K562 (cell line): ENCODE results near the gene PBX4. TPM values are rescaled to one million over a fixed set of nuclear protein-coding genes. Genes with fewer than 3 reads are reported as not detected.
A peak's percentile ranks its signal among the peaks of the same experiment; 100 is the strongest.

Experiments used
- ATAC-seq: fragments of 200-7000 bp; cut with Tn5 transposase; 3 replicates; pipeline ENCODE4 v1.9.1; 2020; ENCODE audit warnings: moderate library complexity
- BruUV-seq: library from RNA; stranded (reverse); fragments of 400-500 nt; replicated peaks from 2 replicates; lab custom pipeline; 2021; lab: Mats Ljungman, UMichigan
- CTCF ChIA-PET: fragments of 300-600 bp; formaldehyde crosslinking; extraction: SDS; loops from one replicate; lab custom pipeline; 2021; ENCODE audit warnings: low intra/inter-chr PET ratio; lab: Yijun Ruan, JAX
- POLR2A ChIA-PET: fragments of 300-600, 350-650 bp; sonication (Branson Sonifier 250); formaldehyde crosslinking; extraction: SDS; loops from one replicate; lab custom pipeline; 2021; ENCODE audit warnings: antibody characterized with exemption, inconsistent platforms; lab: Yijun Ruan, JAX
- DNase-seq, 4 experiments: peaks; one replicate each; pipeline versions ENCODE4 v3.0.0 to v3.0.0-alpha.2; 2011 to 2018; ENCODE audit warnings: low spot score in 3 of 4, mixed read lengths in 3 of 4; ENCODE audit errors: extremely low read depth in 1 of 4
- FAIRE-seq: peaks from 2 replicates; lab custom pipeline; 2011; peaks lifted over from hg19 to GRCh38; lab: Jason Lieb, UNC
- H2AFZ ChIP-seq: 2 replicates; pipeline ENCODE4 v1.6.0; 2011; ENCODE audit warnings: low read depth, low read length, control low read depth, inconsistent platforms
- H3K27ac ChIP-seq: fragments of 200-600 bp; 3 replicates; pipeline ENCODE4 v1.8.0; 2011; ENCODE audit warnings: low read depth, mild to moderate bottlenecking, control low read depth, inconsistent platforms, low read length, moderate library complexity, mixed read lengths; ENCODE audit errors: extremely low read depth
- H3K27me3 ChIP-seq, 2 experiments: fragments of 300-600 bp in 1 of 2; 2 replicates in 1 of 2; 3 replicates in 1 of 2; pipeline versions ENCODE4 v1.6.0 to v1.8.0; 2011; ENCODE audit warnings: inconsistent platforms in 2 of 2, low read length in 2 of 2, mild to moderate bottlenecking in 1 of 2, mixed read lengths in 1 of 2, moderate library complexity in 1 of 2; ENCODE audit not compliant: control insufficient read depth in 2 of 2, insufficient read depth in 2 of 2
- H3K36me3 ChIP-seq: fragments of 300-600 bp; 3 replicates; pipeline ENCODE4 v1.8.0; 2011; ENCODE audit warnings: mild to moderate bottlenecking, low read length, inconsistent platforms; ENCODE audit not compliant: control insufficient read depth, insufficient read depth
- H3K4me1 ChIP-seq, 2 experiments: fragments of 200-600 bp in 1 of 2; replicated peaks in 1 of 2; 2 replicates in 1 of 2; 3 replicates in 1 of 2; pipeline versions ENCODE4 v1.5.1 to v1.8.0; 2011; ENCODE audit warnings: inconsistent platforms in 2 of 2, low read length in 2 of 2, mild to moderate bottlenecking in 1 of 2, mixed read lengths in 1 of 2, moderate library complexity in 1 of 2; ENCODE audit not compliant: control insufficient read depth in 2 of 2, insufficient read depth in 2 of 2
- H3K4me2 ChIP-seq: 2 replicates; pipeline ENCODE4 v1.6.1; 2011; ENCODE audit warnings: low read length, control low read depth, inconsistent platforms, mixed read lengths; ENCODE audit not compliant: insufficient read depth
- H3K4me3 ChIP-seq: fragments of 200-600 bp; sonication (generic), shearing (Covaris generic); 2 replicates; pipeline ENCODE4 v1.5.1; 2016; ENCODE audit warnings: control low read depth, inconsistent platforms
- H3K79me2 ChIP-seq: fragments of 200-600 bp; 3 replicates; pipeline ENCODE4 v1.8.0; 2011; ENCODE audit warnings: low read length, inconsistent platforms; ENCODE audit not compliant: control insufficient read depth, insufficient read depth
- H3K9ac ChIP-seq, 2 experiments: 2 replicates each; pipeline versions ENCODE4 v1.6.0 to v1.6.1; 2011; ENCODE audit warnings: low read depth in 2 of 2, low read length in 2 of 2, control low read depth in 1 of 2, inconsistent platforms in 1 of 2, mild to moderate bottlenecking in 1 of 2, mixed read lengths in 1 of 2; ENCODE audit not compliant: insufficient read depth in 1 of 2
- H3K9me1 ChIP-seq: one replicate; pipeline ENCODE4 v1.6.0; 2011; ENCODE audit warnings: inconsistent platforms, mild to moderate bottlenecking, low read length, moderate library complexity; ENCODE audit not compliant: control insufficient read depth, insufficient read depth
- H3K9me3 ChIP-seq: replicated peaks from 2 replicates; pipeline ENCODE4 v1.5.1; 2011; ENCODE audit warnings: low read depth, low read length, inconsistent platforms; ENCODE audit not compliant: control insufficient read depth, insufficient read depth
- H4K20me1 ChIP-seq: replicated peaks from 2 replicates; pipeline ENCODE4 v1.6.1; 2011; ENCODE audit warnings: low read length, inconsistent platforms, mixed read lengths; ENCODE audit not compliant: control insufficient read depth, insufficient read depth
- E4F1 ChIP-seq: fragments of 250-450 bp; sonication (Bioruptor Pico); IDR thresholded peaks from 2 replicates; pipeline ENCODE4 v1.5.0; 2021; ENCODE audit warnings: mild to moderate bottlenecking, borderline replicate concordance
- POLR2G ChIP-seq: fragments of 200-400 bp; formaldehyde crosslinking; IDR thresholded peaks from 2 replicates; pipeline ENCODE4 v1.6.1; 2017; ENCODE audit warnings: low read depth, mild to moderate bottlenecking, antibody characterized with exemption, low read length, moderate library complexity
- ZC3H4 ChIP-seq: sonication (generic); formaldehyde crosslinking; IDR thresholded peaks from 2 replicates; pipeline ENCODE4 v1.9.0; 2021; ENCODE audit warnings: missing genetic modification reagents, borderline replicate concordance
- WGBS: fragments of 100-300 bp; shearing (Covaris generic); methylation state at CpG from one replicate; pipeline ENCODE4 v1.1.6; 2016; ENCODE audit warnings: low coverage, mixed read lengths; ENCODE audit not compliant: insufficient coverage; ENCODE audit errors: missing lambda C conversion rate; 5-methylcytosine and 5-hydroxymethylcytosine counted together
- in situ Hi-C: fragments of 300-500 bp; cut with MboI; formaldehyde crosslinking; loops from 4 replicates; pipeline ENCODE4 v1.15.0; 2018; ENCODE audit warnings: inconsistent platforms, mixed read lengths
- intact Hi-C: fragments of 100-400 bp; cut with micrococcal nuclease; formaldehyde crosslinking; loops from 2 replicates; pipeline ENCODE4 v1.14.2; 2022
- polyA plus RNA-seq, 8 experiments: library from polyadenylated mRNA; depleted of rRNA in 4 of 8; stranded (reverse) in 5 of 8; unstranded in 3 of 8; fragments of >200 nt; fragmentation: Nextera tagmentation in 2 of 8; fragmentation: Illumina TruSeq in 1 of 8; extraction: Ambion mirVana in 2 of 8; extraction: Trizol in 1 of 8; gene quantifications; 2 replicates each; pipeline versions ENCODE4 v1.2.1 to v1.2.3, GENCODE V29; 2011 to 2014; ENCODE audit warnings: inconsistent platforms in 1 of 8, missing spikeins in 1 of 8
- total RNA-seq, 7 experiments: library from RNA; depleted of rRNA in 6 of 7; stranded (reverse); fragments of >200 nt in 6 of 7; fragmentation: Illumina TruSeq in 2 of 7; extraction: Trizol in 2 of 7; gene quantifications; 2 replicates each; pipeline versions ENCODE4 v1.2.1 to v1.2.3, GENCODE V29; 2011 to 2021; ENCODE audit warnings: low replicate concordance in 1 of 7

The PBX4 gene
- total and polyA plus RNA-seq, 9 of the 15 experiments (the other 6 are each of a cell fraction or from before 2014, with no cell fraction given), result 0.11 to 3.8 (median 1.6) TPM; not detected in 1

GRCh38 chr19:19655641-19656343 is 37.3 kb upstream of the PBX4 start:
- 0 out of 3 replicates have a peak, but pooled peaks cover 6% of the 10 kb centered on the region for H3K79me2 ChIP-seq
- 95% methylated on average over 22 of the region's 27 CpGs for WGBS
- POLR2A ChIA-PET, result interaction anchor here (0.8 kb wide), 1 partner anchor 8 kb away, joined by 4 read pairs; no protein-coding TSS in a partner anchor
- H3K4me2 ChIP-seq, result no peak overlapping the region
- FAIRE-seq (no peak), ATAC-seq (no peak)
- peaks cover 92% of the 10 kb centered on the region for H3K36me3 ChIP-seq
- no peak overlapping the region; a peak in 1 of 4 replicates for H3K9ac ChIP-seq
- peaks cover 0 to 7% of the 10 kb centered on the region in 2 experiments; a peak in 2 of 5 replicates for H3K4me1 ChIP-seq
- TF ChIP-seq ZC3H4 (CRISPR knock-in tag), result 0 out of 2 replicates have a peak, but pooled peaks have one; percentile 35
- 0 out of 2 replicates have a peak, but pooled peaks have one; percentile 51 for TF ChIP-seq POLR2G
- no peak for TF ChIP-seq E4F1 (CRISPR knock-in tag)
- TF ChIP-seq, all 486 proteins: peak for 2
- Histone ChIP-seq H4K20me1 (0 out of 2 replicates have a peak, but pooled peaks cover 3% of the 10 kb centered on the region), H2AFZ (no peak overlapping the region), H3K4me3 (no peak overlapping the region), H3K9me1 (no peaks in the 10 kb centered on the region), H3K9me3 (no peaks in the 10 kb centered on the region), H3K27ac (no peak overlapping the region), H3K27me3 (no peaks in the 10 kb centered on the region)
- peak in 1 of 4 experiments; percentile 4 for DNase-seq
- no TSS peak for BruUV-seq
- in situ Hi-C loops, result no loop called here
- intact Hi-C loops, result no loop called here
- CTCF ChIA-PET, result no interaction called here
